Keratinocyte (primary cell): ENCODE measurements around the gene APBB3. TPM values are rescaled to one million over a fixed set of nuclear protein-coding genes. Genes with fewer than 3 reads are reported as not detected.

Source experiments
- DNase-seq: peaks from one replicate; pipeline ENCODE4 v3.0.0-alpha.2; 2011; ENCODE audit warnings: low read depth, missing footprints, low spot score
- FAIRE-seq: peaks from 2 replicates; lab custom pipeline; 2011; peaks lifted over from hg19 to GRCh38; lab: Jason Lieb, UNC
- H2AFZ ChIP-seq: 2 replicates; pipeline ENCODE4 v1.6.0; 2012; ENCODE audit warnings: low read length, control low read depth, inconsistent platforms; ENCODE audit not compliant: control insufficient read depth
- H3K27ac ChIP-seq: 2 replicates; pipeline ENCODE4 v1.5.1; 2011; ENCODE audit warnings: low read length; ENCODE audit not compliant: control insufficient read depth, insufficient read depth
- H3K27me3 ChIP-seq: 3 replicates; pipeline ENCODE4 v1.6.0; 2011; ENCODE audit warnings: low read length; ENCODE audit not compliant: control insufficient read depth, insufficient read depth; ENCODE audit errors: extremely low read depth
- H3K36me3 ChIP-seq, 2 experiments: 2 replicates in 1 of 2; 3 replicates in 1 of 2; pipeline ENCODE4 v1.5.1; 2011; ENCODE audit warnings: low read length in 2 of 2, mild to moderate bottlenecking in 1 of 2; ENCODE audit not compliant: control insufficient read depth in 2 of 2, insufficient read depth in 2 of 2; ENCODE audit errors: extremely low read depth in 1 of 2
- H3K4me1 ChIP-seq: 3 replicates; pipeline ENCODE4 v1.5.1; 2011; ENCODE audit warnings: low read length; ENCODE audit not compliant: control insufficient read depth, insufficient read depth; ENCODE audit errors: extremely low read depth
- H3K4me2 ChIP-seq: 3 replicates; pipeline ENCODE4 v1.6.0; 2011; ENCODE audit warnings: low read depth, low read length; ENCODE audit not compliant: control insufficient read depth, insufficient read depth; ENCODE audit errors: extremely low read depth
- H3K4me3 ChIP-seq, 3 experiments: fragments of 200-600 bp in 1 of 3; sonication (generic) in 1 of 3; 2 replicates in 2 of 3; 3 replicates in 1 of 3; pipeline ENCODE4 v1.5.1; 2011 to 2016; ENCODE audit warnings: low read length in 3 of 3, mild to moderate bottlenecking in 3 of 3, control low read depth in 2 of 3, inconsistent platforms in 1 of 3, low read depth in 1 of 3, mixed read lengths in 1 of 3, mixed run types in 1 of 3, moderate library complexity in 1 of 3; ENCODE audit not compliant: control insufficient read depth in 2 of 3, insufficient read depth in 2 of 3; ENCODE audit errors: extremely low read depth in 1 of 3
- H3K79me2 ChIP-seq: 2 replicates; pipeline ENCODE4 v1.6.0; 2012; ENCODE audit warnings: low read length; ENCODE audit not compliant: control insufficient read depth, insufficient read depth
- H3K9ac ChIP-seq: 3 replicates; pipeline ENCODE4 v1.6.0; 2011; ENCODE audit warnings: low read length; ENCODE audit not compliant: control insufficient read depth, insufficient read depth; ENCODE audit errors: extremely low read depth
- H3K9me1 ChIP-seq: 3 replicates; pipeline ENCODE4 v1.6.0; 2011; ENCODE audit warnings: low read length; ENCODE audit not compliant: control insufficient read depth, insufficient read depth; ENCODE audit errors: extremely low read depth
- H3K9me3 ChIP-seq: 2 replicates; pipeline ENCODE4 v1.5.1; 2012; ENCODE audit warnings: low read depth, low read length; ENCODE audit not compliant: control insufficient read depth
- H4K20me1 ChIP-seq: 3 replicates; pipeline ENCODE4 v1.6.0; 2011; ENCODE audit warnings: low read length; ENCODE audit not compliant: control insufficient read depth, insufficient read depth; ENCODE audit errors: extremely low read depth
- CTCF ChIP-seq, 3 experiments: IDR thresholded peaks in 1 of 3; conservative IDR thresholded peaks in 1 of 3; optimal IDR thresholded peaks in 1 of 3; 2 replicates in 2 of 3; 3 replicates in 1 of 3; pipeline versions ENCODE3 to v1.5.1; 2011; ENCODE audit warnings: low read length in 3 of 3, mild to moderate bottlenecking in 3 of 3, moderate library complexity in 2 of 3, control low read depth in 1 of 3, inconsistent platforms in 1 of 3; ENCODE audit not compliant: insufficient read depth in 2 of 3; ENCODE audit errors: extremely low read depth in 1 of 3
- EZH2 ChIP-seq: IDR thresholded peaks from one replicate; pipeline ENCODE4 v1.6.1; 2012; ENCODE audit warnings: inconsistent platforms, mild to moderate bottlenecking, low read length, moderate library complexity
- dilution Hi-C: fragments of 300-500 bp; cut with MboI; formaldehyde crosslinking; loops from one replicate; pipeline ENCODE4 v1.7.0; 2020; ENCODE audit warnings: low sequenced_read_pairs; ENCODE audit not compliant: extremely low pct_ligation_motif_present
- polyA plus RNA-seq, 5 experiments: library from polyadenylated mRNA; depleted of rRNA in 3 of 5; stranded (reverse) in 3 of 5; stranded (forward) in 1 of 5; unstranded in 1 of 5; fragments of >200 nt; gene quantifications; 1 replicate in 1 of 5; 2 replicates in 3 of 5; 3 replicates in 1 of 5; pipeline versions ENCODE4 v1.2.1 to v1.2.3, GENCODE V29; 2011 to 2012; ENCODE audit warnings: missing spikeins in 2 of 5, low read depth in 1 of 5, low replicate concordance in 1 of 5

The APBB3 gene
- polyA plus RNA-seq, 1 donor (not counting 4 experiments of a cell fraction or from before 2014, with no cell fraction given): 7.1 TPM

GRCh38 chr5:140576776-140577201 is 12.4 kb upstream of the APBB3 start:
- DNase-seq: no peak
- no peak overlapping the region for H3K4me3 ChIP-seq
- dilution Hi-C loops: no loop called here
- H3K9ac ChIP-seq: no peak overlapping the region
- H3K27me3 ChIP-seq: no peaks in the 10 kb centered on the region
- peak overlapping the region; percentile 21 for H2AFZ ChIP-seq
- no peaks in the 10 kb centered on the region for H3K9me3 ChIP-seq
- no peak for TF ChIP-seq EZH2
- no peak overlapping the region for H3K4me2 ChIP-seq
- no peaks in the 10 kb centered on the region for H4K20me1 ChIP-seq
- FAIRE-seq: no peak
- no peak overlapping the region for H3K27ac ChIP-seq
- no peaks in the 10 kb centered on the region for H3K36me3 ChIP-seq
- H3K9me1 ChIP-seq: no peaks in the 10 kb centered on the region
- no peaks in the 10 kb centered on the region for H3K79me2 ChIP-seq
- no peaks in the 10 kb centered on the region for H3K4me1 ChIP-seq

- no peak for FAIRE-seq
- Histone ChIP-seq H3K9me1 (no peaks in the 10 kb centered on the region), H3K9me3 (no peaks in the 10 kb centered on the region), H3K9ac (no peak overlapping the region), H2AFZ (no peak overlapping the region), H3K4me2 (no peak overlapping the region), H4K20me1 (no peaks in the 10 kb centered on the region), H3K4me3 (no peak overlapping the region), H3K4me1 (no peaks in the 10 kb centered on the region), H3K79me2 (no peaks in the 10 kb centered on the region), H3K27ac (no peak overlapping the region), H3K36me3 (peaks cover 0 to 2% of the 10 kb centered on the region in 2 experiments), H3K27me3 (no peaks in the 10 kb centered on the region)
- no peak for DNase-seq
- no peak for TF ChIP-seq EZH2
- TF ChIP-seq CTCF (optimal IDR thresholded peaks at IDR 0.05 in 1 of 3, IDR thresholded peaks at IDR 0.05 in 1 of 3, conservative IDR thresholded peaks at IDR 0.05 in 1 of 3; ENCODE audit: extremely low read depth in 1 of 3, insufficient read depth in 2 of 3, low read length in 3 of 3): peak; percentile 34 to 75 (median 47)
- dilution Hi-C loops: no loop called here
Measured at GRCh38 chr5:140575309-140575708, 10.9 kb upstream of the APBB3 start.

GRCh38 chr5:140574165-140574564 is 9.8 kb upstream of the APBB3 start:
- H3K4me2 ChIP-seq: no peak overlapping the region
- dilution Hi-C loops: no loop called here

More at GRCh38 chr5:140574165-140574564, 9.8 kb upstream of the APBB3 start:
- DNase-seq (no peak), FAIRE-seq (no peak)
- Histone ChIP-seq H3K79me2 (no peaks in the 10 kb centered on the region), H3K27ac (no peak overlapping the region), H4K20me1 (no peaks in the 10 kb centered on the region), H3K27me3 (no peaks in the 10 kb centered on the region), H3K9ac (no peak overlapping the region), H3K4me1 (no peaks in the 10 kb centered on the region), H3K36me3 (peaks cover 0 to 2% of the 10 kb centered on the region in 2 experiments), H3K9me3 (no peaks in the 10 kb centered on the region), H3K9me1 (no peaks in the 10 kb centered on the region), H2AFZ (no peak overlapping the region), H3K4me3 (no peak overlapping the region)
- no peak for TF ChIP-seq EZH2
- TF ChIP-seq CTCF (optimal IDR thresholded peaks at IDR 0.05 in 1 of 3, IDR thresholded peaks at IDR 0.05 in 1 of 3, conservative IDR thresholded peaks at IDR 0.05 in 1 of 3; ENCODE audit: extremely low read depth in 1 of 3, insufficient read depth in 2 of 3, low read length in 3 of 3): no peak
